GM19455 (cell line): Measurements from ENCODE around the gene PHLDB2.

ENCODE experiments used
- ATAC-seq: cut with Tn5 transposase; IDR thresholded peaks from one replicate; pipeline ENCODE4 v1.9.1; 2021; ENCODE audit not compliant: unreplicated experiment

The PHLDB2 gene

GRCh38 chr3:111850537-111850936 is 8.5 kb upstream of the PHLDB2 start:
- no peak for ATAC-seq

GRCh38 chr3:111851511-111851954 is 7.5 kb upstream of the PHLDB2 start:
- ATAC-seq, result no peak

- ATAC-seq, result no peak
These were observed 6.5 kb upstream of the PHLDB2 start for GRCh38 chr3:111852540-111852939.

- ATAC-seq, result no peak
These were observed 6.0 kb upstream of the PHLDB2 start for GRCh38 chr3:111853068-111853467.

- ATAC-seq, result no peak
These were observed 4.1 kb upstream of the PHLDB2 start for GRCh38 chr3:111854990-111855389.

GRCh38 chr3:111856501-111856900 is 2.6 kb upstream of the PHLDB2 start:
- ATAC-seq, result no peak

GRCh38 chr3:111857474-111857873 is 1.6 kb upstream of the PHLDB2 start:
- ATAC-seq, result no peak

GRCh38 chr3:111858642-111859041 is 423 bp upstream of the PHLDB2 start:
- ATAC-seq, result no peak

GRCh38 chr3:111859974-111860859 is 1.2 kb downstream of the PHLDB2 start:
- peak; percentile 88 for ATAC-seq

GRCh38 chr3:111861391-111861790 is 2.3 kb downstream of the PHLDB2 start:
- ATAC-seq, result no peak

- ATAC-seq, result no peak
These were observed 3.4 kb downstream of the PHLDB2 start for GRCh38 chr3:111862415-111862814.

- ATAC-seq, result no peak
These were observed 3.9 kb downstream of the PHLDB2 start for GRCh38 chr3:111862974-111863373.

- ATAC-seq, result no peak
These were observed 5.1 kb downstream of the PHLDB2 start for GRCh38 chr3:111863942-111864694.

- no peak for ATAC-seq
These were observed 6.0 kb downstream of the PHLDB2 start for GRCh38 chr3:111864821-111865656.

- no peak for ATAC-seq
These were observed 8.9 kb downstream of the PHLDB2 start for GRCh38 chr3:111867889-111868426.

- ATAC-seq, result no peak
These were observed 11.6 kb downstream of the PHLDB2 start for GRCh38 chr3:111870620-111871019.

GRCh38 chr3:111871809-111872623 is 13.0 kb downstream of the PHLDB2 start:
- ATAC-seq, result no peak

- ATAC-seq, result no peak
These were observed 13.9 kb downstream of the PHLDB2 start for GRCh38 chr3:111872979-111873378.

GRCh38 chr3:111874177-111874820 is 15.2 kb downstream of the PHLDB2 start:
- ATAC-seq, result no peak

- no peak for ATAC-seq
These were observed 22.4 kb downstream of the PHLDB2 start for GRCh38 chr3:111881480-111881879.
